H9 (cell line): ENCODE results near the gene C10orf105. TPM values are rescaled to one million over a fixed set of nuclear protein-coding genes. Genes with fewer than 3 reads are reported as not detected.

Source experiments
- DNase-seq: peaks from one replicate; pipeline ENCODE4 v3.0.0-alpha.2; 2017
- H2AFZ ChIP-seq: one replicate; pipeline ENCODE4 v1.6.1; 2013; ENCODE audit warnings: mild to moderate bottlenecking, low read length, control low read depth, moderate library complexity
- H2AK5ac ChIP-seq: 2 replicates; pipeline ENCODE4 v1.6.1; 2013; ENCODE audit warnings: low read length, control low read depth, mixed read lengths; ENCODE audit not compliant: insufficient read length
- H2BK120ac ChIP-seq: one replicate; pipeline ENCODE4 v1.6.1; 2013; ENCODE audit warnings: low read depth, mild to moderate bottlenecking, low read length, control low read depth, inconsistent platforms; ENCODE audit not compliant: poor library complexity, severe bottlenecking
- H2BK12ac ChIP-seq: 2 replicates; pipeline ENCODE4 v1.6.1; 2013; ENCODE audit warnings: low read length, control low read depth, mixed read lengths, low read depth; ENCODE audit not compliant: insufficient read length
- H2BK15ac ChIP-seq: 2 replicates; pipeline ENCODE4 v1.6.1; 2013; ENCODE audit warnings: low read depth, low read length, control low read depth
- H2BK20ac ChIP-seq: one replicate; pipeline ENCODE4 v1.6.1; 2013; ENCODE audit warnings: low read depth, mild to moderate bottlenecking, low read length, control low read depth, inconsistent platforms; ENCODE audit not compliant: poor library complexity, severe bottlenecking
- H2BK5ac ChIP-seq: 2 replicates; pipeline ENCODE4 v1.6.1; 2013; ENCODE audit warnings: low read length, control low read depth, mixed read lengths; ENCODE audit not compliant: insufficient read length
- H3K14ac ChIP-seq: 2 replicates; pipeline ENCODE4 v1.6.1; 2013; ENCODE audit warnings: low read length, control low read depth; ENCODE audit not compliant: insufficient read depth
- H3K18ac ChIP-seq: 2 replicates; pipeline ENCODE4 v1.6.1; 2013; ENCODE audit warnings: low read depth, mild to moderate bottlenecking, mixed read lengths, low read length, control low read depth; ENCODE audit not compliant: insufficient read length
- H3K23ac ChIP-seq: 2 replicates; pipeline ENCODE4 v1.6.1; 2013; ENCODE audit warnings: low read length, control low read depth, mixed read lengths, low read depth; ENCODE audit not compliant: insufficient read length
- H3K23me2 ChIP-seq: 2 replicates; pipeline ENCODE4 v1.6.1; 2013; ENCODE audit warnings: low read depth, mild to moderate bottlenecking, mixed read lengths, low read length, control low read depth; ENCODE audit not compliant: insufficient read length, poor library complexity, severe bottlenecking
- H3K27ac ChIP-seq: 2 replicates; pipeline ENCODE4 v1.5.1; 2013; ENCODE audit warnings: low read length, control low read depth, mixed read lengths, low read depth; ENCODE audit not compliant: insufficient read length
- H3K27me3 ChIP-seq: 2 replicates; pipeline ENCODE4 v1.6.1; 2013; ENCODE audit warnings: low read length, control low read depth, inconsistent platforms; ENCODE audit not compliant: insufficient read depth
- H3K4ac ChIP-seq: 2 replicates; pipeline ENCODE4 v1.6.1; 2013; ENCODE audit warnings: low read depth, mild to moderate bottlenecking, control low read depth, inconsistent platforms, low read length, moderate library complexity
- H3K4me1 ChIP-seq: 2 replicates; pipeline ENCODE4 v1.6.1; 2013; ENCODE audit warnings: low read length, control low read depth, inconsistent platforms; ENCODE audit not compliant: insufficient read depth
- H3K4me2 ChIP-seq: 2 replicates; pipeline ENCODE4 v1.6.1; 2013; ENCODE audit warnings: low read length, control low read depth, mixed read lengths; ENCODE audit not compliant: insufficient read length, insufficient read depth
- H3K56ac ChIP-seq: 2 replicates; pipeline ENCODE4 v1.6.1; 2013; ENCODE audit warnings: low read depth, mild to moderate bottlenecking, mixed read lengths, low read length, control low read depth; ENCODE audit not compliant: insufficient read length
- H3K79me1 ChIP-seq: 2 replicates; pipeline ENCODE4 v1.6.1; 2013; ENCODE audit warnings: low read depth, mild to moderate bottlenecking, moderate library complexity, low read length, control low read depth, inconsistent platforms; ENCODE audit not compliant: insufficient read depth, poor library complexity, severe bottlenecking
- H3K79me2 ChIP-seq: 2 replicates; pipeline ENCODE4 v1.6.1; 2013; ENCODE audit warnings: low read length, control low read depth, inconsistent platforms; ENCODE audit not compliant: insufficient read depth
- H3K9ac ChIP-seq: 2 replicates; pipeline ENCODE4 v1.6.1; 2013; ENCODE audit warnings: low read length, control low read depth, mixed read lengths; ENCODE audit not compliant: insufficient read length; ENCODE audit errors: extremely low read depth
- H3K9me3 ChIP-seq: one replicate; pipeline ENCODE4 v1.6.1; 2013; ENCODE audit warnings: low read depth, low read length, inconsistent platforms; ENCODE audit not compliant: control insufficient read depth
- H3T11ph ChIP-seq: one replicate; pipeline ENCODE4 v1.6.1; 2013; ENCODE audit warnings: mild to moderate bottlenecking, low read length, control low read depth, inconsistent platforms
- H4K20me1 ChIP-seq: one replicate; pipeline ENCODE4 v1.6.1; 2013; ENCODE audit not compliant: control insufficient read depth, insufficient read length, insufficient read depth
- H4K5ac ChIP-seq: 2 replicates; pipeline ENCODE4 v1.6.1; 2013; ENCODE audit warnings: low read depth, mild to moderate bottlenecking, mixed read lengths, low read length, control low read depth; ENCODE audit not compliant: insufficient read length
- H4K8ac ChIP-seq: replicated peaks from 2 replicates; pipeline ENCODE4 v1.6.1; 2013; ENCODE audit warnings: low read length, control low read depth, mixed read lengths, low read depth; ENCODE audit not compliant: insufficient read length
- H4K91ac ChIP-seq: 2 replicates; pipeline ENCODE4 v1.6.1; 2013; ENCODE audit warnings: low read depth, mild to moderate bottlenecking, moderate library complexity, mixed read lengths, low read length, control low read depth; ENCODE audit not compliant: insufficient read length
- H3K27ac Mint-ChIP-seq, 3 experiments: 2 replicates in 2 of 3; 3 replicates in 1 of 3; pipeline ENCODE4 v1.8.0; 2020 to 2021; ENCODE audit warnings: mixed read lengths in 3 of 3, mild to moderate bottlenecking in 1 of 3, moderate library complexity in 1 of 3
- H3K27me3 Mint-ChIP-seq: 2 replicates; pipeline ENCODE4 v1.8.0; 2021; ENCODE audit warnings: low read depth, mild to moderate bottlenecking, moderate library complexity, mixed read lengths
- H3K36me3 Mint-ChIP-seq, 3 experiments: 2 replicates in 2 of 3; 3 replicates in 1 of 3; pipeline ENCODE4 v1.8.0; 2020 to 2021; ENCODE audit warnings: low read depth in 3 of 3, mixed read lengths in 3 of 3; ENCODE audit not compliant: insufficient read depth in 1 of 3
- H3K4me1 Mint-ChIP-seq, 2 experiments: 2 replicates each; pipeline ENCODE4 v1.8.0; 2020; ENCODE audit warnings: mixed read lengths in 2 of 2
- H3K4me3 Mint-ChIP-seq, 2 experiments: 2 replicates in 1 of 2; 3 replicates in 1 of 2; pipeline ENCODE4 v1.8.0; 2020 to 2021; ENCODE audit warnings: mild to moderate bottlenecking in 2 of 2, mixed read lengths in 2 of 2, moderate library complexity in 1 of 2
- H3K9me3 Mint-ChIP-seq, 2 experiments: 2 replicates in 1 of 2; 3 replicates in 1 of 2; pipeline ENCODE4 v1.8.0; 2020; ENCODE audit warnings: mild to moderate bottlenecking in 2 of 2, mixed read lengths in 2 of 2, moderate library complexity in 1 of 2
- CTCF ChIP-seq: fragments of 200-600 bp; sonication (generic); conservative IDR thresholded peaks from 3 replicates; pipeline ENCODE4 v1.8.0; 2021; ENCODE audit warnings: antibody characterized with exemption, mild to moderate bottlenecking
- WGBS: extraction: QIAGEN DNeasy Blood & Tissue Kit; methylation state at CpG from one replicate; pipeline ENCODE4 v1.1.7; 2013; ENCODE audit warnings: missing lambda C conversion rate, low lambda C conversion rate, mixed read lengths; ENCODE audit not compliant: insufficient read length; ENCODE audit errors: extremely low coverage; 5-methylcytosine and 5-hydroxymethylcytosine counted together
- total RNA-seq: library from RNA; stranded (reverse); gene quantifications from 2 replicates; pipeline ENCODE4 v1.2.1, GENCODE V29; 2021

The C10orf105 gene
- total RNA-seq, 1 experiment from 2014 or later = 0.26 TPM

- Histone ChIP-seq H3K79me2 (no peaks in the 10 kb centered on the region), H3K4ac (no peak overlapping the region), H3K23ac (no peak overlapping the region), H2BK12ac (no peak overlapping the region), H2AFZ (no peak overlapping the region), H3K56ac (no peak overlapping the region), H4K91ac (no peak overlapping the region), H2BK15ac (no peak overlapping the region), H4K8ac (no peak overlapping the region), H3K4me1 (no peaks in the 10 kb centered on the region), H3K23me2 (no peaks in the 10 kb centered on the region), H4K20me1 (no peaks in the 10 kb centered on the region), H3K14ac (no peak overlapping the region), H3K4me2 (no peak overlapping the region), H3K9me3 (no peaks in the 10 kb centered on the region), H3T11ph (no peak overlapping the region), H2BK5ac (no peak overlapping the region), H4K5ac (no peak overlapping the region), H3K27me3 (no peaks in the 10 kb centered on the region), H3K18ac (no peak overlapping the region), H3K27ac (no peak overlapping the region), H2BK20ac (no peak overlapping the region), H3K79me1 (no peaks in the 10 kb centered on the region), H2AK5ac (no peak overlapping the region), H2BK120ac (no peak overlapping the region), H3K9ac (no peak overlapping the region)
- WGBS = no CpG with 5 or more reads among the region's 5 CpGs
- H3K4me1 Mint-ChIP-seq = peaks cover 8 to 14% of the 10 kb centered on the region in 2 experiments
- H3K4me3 Mint-ChIP-seq = no peak overlapping the region
- H3K9me3 Mint-ChIP-seq = no peaks in the 10 kb centered on the region
- no peak overlapping the region; a peak in 1 of 7 replicates for H3K27ac Mint-ChIP-seq
- H3K27me3 Mint-ChIP-seq = peaks cover 2% of the 10 kb centered on the region; the same call in 1 of the 2 replicates
- no peak for DNase-seq
- no peak for TF ChIP-seq CTCF
- no peaks in the 10 kb centered on the region for H3K36me3 Mint-ChIP-seq
Measured at GRCh38 chr10:71698737-71699136, 20.8 kb downstream of the C10orf105 start.
